HEK293 (cell line): Measurements from ENCODE around the gene LYPLA2.

Experiments
- CTCF ChIA-PET: fragments of 350-600 bp; formaldehyde crosslinking; extraction: SDS; loops from one replicate; lab custom pipeline; 2021; ENCODE audit warnings: antibody characterized with exemption; lab: Yijun Ruan, JAX
- POLR2A ChIA-PET: fragments of 300-600 bp; formaldehyde crosslinking; extraction: SDS; loops from one replicate; lab custom pipeline; 2020; ENCODE audit warnings: antibody characterized with exemption, inconsistent platforms; lab: Yijun Ruan, JAX
- H3K27ac ChIP-seq: fragments of 200-500 bp; sonication (Bioruptor generic); 2 replicates; pipeline ENCODE4 v1.5.1; 2014; ENCODE audit warnings: low read depth, low read length, control low read depth, inconsistent platforms; ENCODE audit errors: extremely low read depth
- H3K36me3 ChIP-seq, 2 experiments: fragments of 200-500 bp in 1 of 2; sonication (Bioruptor generic) in 1 of 2; 1 replicate in 1 of 2; 2 replicates in 1 of 2; pipeline ENCODE4 v1.5.1; 2014 to 2017; ENCODE audit warnings: inconsistent platforms in 2 of 2, low read length in 2 of 2; ENCODE audit not compliant: control insufficient read depth in 2 of 2, insufficient read depth in 1 of 2
- H3K4me1 ChIP-seq: fragments of 200-500 bp; sonication (Bioruptor generic); 2 replicates; pipeline ENCODE4 v1.5.1; 2014; ENCODE audit warnings: mild to moderate bottlenecking, low read length, inconsistent platforms; ENCODE audit not compliant: control insufficient read depth, insufficient read depth
- H3K4me3 ChIP-seq: 2 replicates; pipeline ENCODE4 v1.5.1; 2011; ENCODE audit warnings: low read depth, mild to moderate bottlenecking, control low read depth, low read length, moderate library complexity
- H3K9me3 ChIP-seq: fragments of 200-500 bp; sonication (Bioruptor generic); 2 replicates; pipeline ENCODE4 v1.5.1; 2014; ENCODE audit warnings: low read depth, low read length, inconsistent platforms; ENCODE audit not compliant: control insufficient read depth, insufficient read depth
- GLI2 ChIP-seq: fragments of 450-650 bp; formaldehyde crosslinking; IDR thresholded peaks from 2 replicates; pipeline ENCODE4; 2017; ENCODE audit warnings: missing biosample characterization, missing genetic modification characterization, low read depth, borderline replicate concordance
- GLIS2 ChIP-seq: fragments of 450-650 bp; formaldehyde crosslinking; IDR thresholded peaks from 2 replicates; pipeline ENCODE4 v1.5.1; 2016; ENCODE audit warnings: missing biosample characterization, missing genetic modification characterization
- HOXC10 ChIP-seq: sonication (generic); formaldehyde crosslinking; IDR thresholded peaks from 2 replicates; pipeline ENCODE4 v1.8.1; 2023; ENCODE audit warnings: mild to moderate bottlenecking, missing genetic modification reagents
- KLF8 ChIP-seq: fragments of 450-650 bp; formaldehyde crosslinking; IDR thresholded peaks from 2 replicates; pipeline ENCODE4 v1.5.1; 2016; ENCODE audit warnings: missing biosample characterization, missing genetic modification characterization
- MZF1 ChIP-seq: fragments of 450-650 bp; formaldehyde crosslinking; IDR thresholded peaks from 2 replicates; pipeline ENCODE4 v1.5.1; 2017; ENCODE audit warnings: missing biosample characterization, missing genetic modification characterization, borderline replicate concordance
- SCRT2 ChIP-seq: fragments of 450-650 bp; formaldehyde crosslinking; IDR thresholded peaks from 2 replicates; pipeline ENCODE4 v1.5.1; 2016; ENCODE audit warnings: missing biosample characterization, missing genetic modification characterization
- YY2 ChIP-seq: fragments of 450-650 bp; formaldehyde crosslinking; IDR thresholded peaks from 2 replicates; pipeline ENCODE4 v1.5.1; 2016; ENCODE audit warnings: missing biosample characterization, missing genetic modification characterization
- ZBTB21 ChIP-seq: fragments of 450-650 bp; formaldehyde crosslinking; IDR thresholded peaks from 2 replicates; pipeline ENCODE4 v1.5.1; 2017; ENCODE audit warnings: missing biosample characterization, missing genetic modification characterization
- ZFHX2 ChIP-seq: fragments of 450-650 bp; formaldehyde crosslinking; conservative IDR thresholded peaks from 2 replicates; pipeline ENCODE4 v1.5.1; 2016; ENCODE audit warnings: missing biosample characterization, missing genetic modification characterization
- ZFP37 ChIP-seq: fragments of 450-650 bp; formaldehyde crosslinking; IDR thresholded peaks from 2 replicates; pipeline ENCODE4 v1.5.1; 2016; ENCODE audit warnings: missing biosample characterization, missing genetic modification characterization
- ZNF157 ChIP-seq: fragments of 450-650 bp; formaldehyde crosslinking; IDR thresholded peaks from 2 replicates; pipeline ENCODE4 v1.5.1; 2016; ENCODE audit warnings: missing biosample characterization, missing genetic modification characterization
- ZNF202 ChIP-seq: fragments of 450-650 bp; formaldehyde crosslinking; IDR thresholded peaks from 2 replicates; pipeline ENCODE4 v1.5.1; 2016; ENCODE audit warnings: missing biosample characterization, missing genetic modification characterization, borderline replicate concordance
- ZNF211 ChIP-seq: fragments of 450-650 bp; formaldehyde crosslinking; IDR thresholded peaks from 2 replicates; pipeline ENCODE4 v1.5.1; 2016; ENCODE audit warnings: low read depth, missing biosample characterization, missing genetic modification characterization
- ZNF394 ChIP-seq: fragments of 450-650 bp; formaldehyde crosslinking; IDR thresholded peaks from 2 replicates; pipeline ENCODE4 v1.5.1; 2016; ENCODE audit warnings: missing biosample characterization, missing genetic modification characterization, mild to moderate bottlenecking, moderate library complexity, borderline replicate concordance
- ZNF423 ChIP-seq: fragments of 450-650 bp; formaldehyde crosslinking; IDR thresholded peaks from 2 replicates; pipeline ENCODE4 v1.5.1; 2016; ENCODE audit warnings: missing biosample characterization, missing genetic modification characterization
- ZNF521 ChIP-seq: fragments of 450-650 bp; formaldehyde crosslinking; IDR thresholded peaks from 2 replicates; pipeline ENCODE4 v1.5.1; 2017; ENCODE audit warnings: missing biosample characterization, mild to moderate bottlenecking, missing genetic modification characterization
- ZNF544 ChIP-seq: fragments of 450-650 bp; formaldehyde crosslinking; IDR thresholded peaks from 2 replicates; pipeline ENCODE4 v1.5.0; 2017; ENCODE audit warnings: missing biosample characterization, missing genetic modification characterization
- ZNF658 ChIP-seq: fragments of 450-650 bp; formaldehyde crosslinking; IDR thresholded peaks from 2 replicates; pipeline ENCODE4; 2016; ENCODE audit warnings: missing biosample characterization, missing genetic modification characterization
- ZNF777 ChIP-seq: fragments of 450-650 bp; formaldehyde crosslinking; IDR thresholded peaks from 2 replicates; pipeline ENCODE4 v1.5.1; 2017; ENCODE audit warnings: missing biosample characterization, missing genetic modification characterization, borderline replicate concordance
- ZSCAN16 ChIP-seq: fragments of 450-650 bp; formaldehyde crosslinking; IDR thresholded peaks from 2 replicates; pipeline ENCODE4 v1.5.1; 2016; ENCODE audit warnings: missing biosample characterization, missing genetic modification characterization
- ZSCAN23 ChIP-seq: fragments of 450-650 bp; formaldehyde crosslinking; IDR thresholded peaks from 2 replicates; pipeline ENCODE4 v1.5.1; 2016; ENCODE audit warnings: missing biosample characterization, missing genetic modification characterization
- TF ChIP-seq, protein P1 (sequence below): fragments of 450-650 bp; formaldehyde crosslinking; IDR thresholded peaks from 2 replicates; pipeline ENCODE4 v1.5.1; 2016; ENCODE audit warnings: missing biosample characterization, missing genetic modification characterization, borderline replicate concordance
- TF ChIP-seq, protein P2 (sequence below): fragments of 450-650 bp; formaldehyde crosslinking; IDR thresholded peaks from 2 replicates; pipeline ENCODE4 v1.5.1; 2017; ENCODE audit warnings: missing biosample characterization, missing genetic modification characterization
- TF ChIP-seq, protein P3 (sequence below): fragments of 450-650 bp; formaldehyde crosslinking; IDR thresholded peaks from 2 replicates; pipeline ENCODE4 v1.5.1; 2016; ENCODE audit warnings: missing biosample characterization, missing genetic modification characterization
- TF ChIP-seq, protein P4 (sequence below): fragments of 450-650 bp; formaldehyde crosslinking; IDR thresholded peaks from 2 replicates; pipeline ENCODE4 v1.5.1; 2016; ENCODE audit warnings: missing biosample characterization, missing genetic modification characterization
- TF ChIP-seq, protein P5 (sequence below): fragments of 450-650 bp; formaldehyde crosslinking; IDR thresholded peaks from 2 replicates; pipeline ENCODE4 v1.5.1; 2016; ENCODE audit warnings: missing biosample characterization, missing genetic modification characterization
- TF ChIP-seq, protein P6 (sequence below): fragments of 450-650 bp; formaldehyde crosslinking; optimal IDR thresholded peaks from 2 replicates; pipeline ENCODE3; 2016; ENCODE audit warnings: missing biosample characterization, mild to moderate bottlenecking, missing genetic modification characterization

LYPLA2 gene

DNA sequence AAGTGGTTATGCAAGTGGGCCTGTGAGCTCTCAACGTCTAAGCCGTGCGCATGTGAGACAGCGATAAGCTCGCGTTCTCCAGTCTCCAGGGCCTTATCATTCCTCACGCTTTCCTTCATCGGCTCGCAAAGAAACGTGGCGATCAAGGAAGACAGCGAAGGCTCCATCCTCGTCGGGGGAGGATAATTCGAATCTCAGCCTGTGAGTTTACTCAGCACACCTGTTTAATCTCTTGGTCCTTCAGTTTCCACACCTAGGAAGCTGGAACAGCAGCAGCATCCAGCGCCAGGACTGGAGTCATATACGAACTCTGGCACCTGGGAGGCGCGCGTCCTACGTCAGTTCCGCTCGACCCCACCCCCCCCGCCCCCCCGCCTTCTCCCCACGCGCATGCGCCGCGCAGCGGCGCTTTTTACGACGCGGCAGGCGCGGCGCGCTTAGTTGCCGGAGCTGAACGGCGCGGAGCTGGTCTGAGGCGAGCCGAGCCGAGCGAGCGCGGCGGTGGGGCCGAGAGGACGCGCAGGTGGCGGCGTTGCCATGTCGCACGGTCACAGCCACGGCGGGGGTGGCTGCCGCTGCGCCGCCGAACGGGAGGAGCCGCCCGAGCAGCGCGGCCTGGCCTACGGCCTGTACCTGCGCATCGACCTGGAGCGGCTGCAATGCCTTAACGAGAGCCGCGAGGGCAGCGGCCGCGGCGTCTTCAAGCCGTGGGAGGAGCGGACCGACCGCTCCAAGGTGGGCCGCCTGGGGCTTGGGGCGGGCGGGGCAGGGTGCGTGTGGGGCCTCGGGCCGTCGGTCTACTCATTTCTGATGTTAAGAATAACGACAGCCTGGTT lies 12.7 kb upstream of the LYPLA2 start, which contains the start of gene PITHD1:
PITHD1 (plus strand) TSS at position 440 of the 836 bp plus-strand sequence; CDS start at position 538, 98 bp downstream.
- Histone ChIP-seq H3K27ac (peak within 1 kb of the TSS; percentile 80), H3K4me3 (peak within 1 kb of the TSS; percentile 95), H3K36me3 (peaks cover 21 to 32% of the 10 kb centered on the region in 2 experiments), H3K9me3 (no peaks in the 10 kb centered on the region), H3K4me1 (peaks cover 7% of the 10 kb centered on the region; the same call in 1 of the 2 replicates)
- CTCF ChIA-PET: interaction anchor here (0.6 to 0.9 kb wide), 3 partner anchors 33 to 138 kb away, joined by 3 read pairs; no protein-coding TSS in a partner anchor
- POLR2A ChIA-PET: interaction anchor here (0.6 to 5.7 kb wide), 18 partner anchors 10 to 637 kb away, joined by 3 to 101 read pairs (median 5); partner anchors contain the start of genes ELOA, FUCA1, GALE and HMGCL
- TF ChIP-seq ZSCAN23 (tag by site-specific recombination) (no peak), ZNF423 (no peak), GLI2 (tag by site-specific recombination) (no peak), GLIS2 (tag by site-specific recombination) (peak; percentile 16; the same call in 1 of the 2 replicates), YY2 (tag by site-specific recombination) (no peak), SCRT2 (tag by site-specific recombination) (0 out of 2 replicates have a peak, but pooled peaks have one; percentile 11), ZFHX2 (peak; percentile 61), ZNF202 (tag by site-specific recombination) (no peak), ZNF777 (tag by site-specific recombination) (no peak), ZNF394 (tag by site-specific recombination) (no peak), ZNF544 (tag by site-specific recombination) (no peak), ZFP37 (no peak), MZF1 (tag by site-specific recombination) (no peak), ZBTB21 (tag by site-specific recombination) (no peak), KLF8 (peak; percentile 54; the same call in 1 of the 2 replicates), ZNF211 (no peak), HOXC10 (CRISPR knock-in tag) (0 out of 2 replicates have a peak, but pooled peaks have one; percentile 75), ZSCAN16 (tag by site-specific recombination) (no peak), ZNF157 (tag by site-specific recombination) (no peak), ZNF521 (tag by site-specific recombination) (no peak), ZNF658 (tag by site-specific recombination) (no peak)
- TF ChIP-seq, protein P1, sequence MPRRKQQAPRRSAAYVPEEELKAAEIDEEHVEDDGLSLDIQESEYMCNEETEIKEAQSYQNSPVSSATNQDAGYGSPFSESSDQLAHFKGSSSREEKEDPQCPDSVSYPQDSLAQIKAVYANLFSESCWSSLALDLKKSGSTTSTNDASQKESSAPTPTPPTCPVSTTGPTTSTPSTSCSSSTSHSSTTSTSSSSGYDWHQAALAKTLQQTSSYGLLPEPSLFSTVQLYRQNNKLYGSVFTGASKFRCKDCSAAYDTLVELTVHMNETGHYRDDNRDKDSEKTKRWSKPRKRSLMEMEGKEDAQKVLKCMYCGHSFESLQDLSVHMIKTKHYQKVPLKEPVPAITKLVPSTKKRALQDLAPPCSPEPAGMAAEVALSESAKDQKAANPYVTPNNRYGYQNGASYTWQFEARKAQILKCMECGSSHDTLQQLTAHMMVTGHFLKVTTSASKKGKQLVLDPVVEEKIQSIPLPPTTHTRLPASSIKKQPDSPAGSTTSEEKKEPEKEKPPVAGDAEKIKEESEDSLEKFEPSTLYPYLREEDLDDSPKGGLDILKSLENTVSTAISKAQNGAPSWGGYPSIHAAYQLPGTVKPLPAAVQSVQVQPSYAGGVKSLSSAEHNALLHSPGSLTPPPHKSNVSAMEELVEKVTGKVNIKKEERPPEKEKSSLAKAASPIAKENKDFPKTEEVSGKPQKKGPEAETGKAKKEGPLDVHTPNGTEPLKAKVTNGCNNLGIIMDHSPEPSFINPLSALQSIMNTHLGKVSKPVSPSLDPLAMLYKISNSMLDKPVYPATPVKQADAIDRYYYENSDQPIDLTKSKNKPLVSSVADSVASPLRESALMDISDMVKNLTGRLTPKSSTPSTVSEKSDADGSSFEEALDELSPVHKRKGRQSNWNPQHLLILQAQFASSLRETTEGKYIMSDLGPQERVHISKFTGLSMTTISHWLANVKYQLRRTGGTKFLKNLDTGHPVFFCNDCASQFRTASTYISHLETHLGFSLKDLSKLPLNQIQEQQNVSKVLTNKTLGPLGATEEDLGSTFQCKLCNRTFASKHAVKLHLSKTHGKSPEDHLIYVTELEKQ: no peak
- TF ChIP-seq, protein P2, sequence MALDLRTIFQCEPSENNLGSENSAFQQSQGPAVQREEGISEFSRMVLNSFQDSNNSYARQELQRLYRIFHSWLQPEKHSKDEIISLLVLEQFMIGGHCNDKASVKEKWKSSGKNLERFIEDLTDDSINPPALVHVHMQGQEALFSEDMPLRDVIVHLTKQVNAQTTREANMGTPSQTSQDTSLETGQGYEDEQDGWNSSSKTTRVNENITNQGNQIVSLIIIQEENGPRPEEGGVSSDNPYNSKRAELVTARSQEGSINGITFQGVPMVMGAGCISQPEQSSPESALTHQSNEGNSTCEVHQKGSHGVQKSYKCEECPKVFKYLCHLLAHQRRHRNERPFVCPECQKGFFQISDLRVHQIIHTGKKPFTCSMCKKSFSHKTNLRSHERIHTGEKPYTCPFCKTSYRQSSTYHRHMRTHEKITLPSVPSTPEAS (tag by site-specific recombination): no peak
- TF ChIP-seq, protein P3, sequence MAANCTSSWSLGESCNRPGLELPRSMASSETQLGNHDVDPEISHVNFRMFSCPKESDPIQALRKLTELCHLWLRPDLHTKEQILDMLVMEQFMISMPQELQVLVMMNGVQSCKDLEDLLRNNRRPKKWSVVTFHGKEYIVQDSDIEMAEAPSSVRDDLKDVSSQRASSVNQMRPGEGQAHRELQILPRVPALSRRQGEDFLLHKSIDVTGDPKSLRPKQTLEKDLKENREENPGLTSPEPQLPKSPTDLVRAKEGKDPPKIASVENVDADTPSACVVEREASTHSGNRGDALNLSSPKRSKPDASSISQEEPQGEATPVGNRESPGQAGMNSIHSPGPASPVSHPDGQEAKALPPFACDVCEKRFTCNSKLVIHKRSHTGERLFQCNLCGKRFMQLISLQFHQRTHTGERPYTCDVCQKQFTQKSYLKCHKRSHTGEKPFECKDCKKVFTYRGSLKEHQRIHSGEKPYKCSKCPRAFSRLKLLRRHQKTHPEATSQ: no peak
- TF ChIP-seq, protein P4, sequence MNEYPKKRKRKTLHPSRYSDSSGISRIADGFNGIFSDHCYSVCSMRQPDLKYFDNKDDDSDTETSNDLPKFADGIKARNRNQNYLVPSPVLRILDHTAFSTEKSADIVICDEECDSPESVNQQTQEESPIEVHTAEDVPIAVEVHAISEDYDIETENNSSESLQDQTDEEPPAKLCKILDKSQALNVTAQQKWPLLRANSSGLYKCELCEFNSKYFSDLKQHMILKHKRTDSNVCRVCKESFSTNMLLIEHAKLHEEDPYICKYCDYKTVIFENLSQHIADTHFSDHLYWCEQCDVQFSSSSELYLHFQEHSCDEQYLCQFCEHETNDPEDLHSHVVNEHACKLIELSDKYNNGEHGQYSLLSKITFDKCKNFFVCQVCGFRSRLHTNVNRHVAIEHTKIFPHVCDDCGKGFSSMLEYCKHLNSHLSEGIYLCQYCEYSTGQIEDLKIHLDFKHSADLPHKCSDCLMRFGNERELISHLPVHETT (tag by site-specific recombination): no peak
- TF ChIP-seq, protein P5, sequence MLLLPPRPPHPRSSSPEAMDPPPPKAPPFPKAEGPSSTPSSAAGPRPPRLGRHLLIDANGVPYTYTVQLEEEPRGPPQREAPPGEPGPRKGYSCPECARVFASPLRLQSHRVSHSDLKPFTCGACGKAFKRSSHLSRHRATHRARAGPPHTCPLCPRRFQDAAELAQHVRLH: 0 out of 2 replicates have a peak, but pooled peaks have one; percentile 43
- TF ChIP-seq, protein P6, sequence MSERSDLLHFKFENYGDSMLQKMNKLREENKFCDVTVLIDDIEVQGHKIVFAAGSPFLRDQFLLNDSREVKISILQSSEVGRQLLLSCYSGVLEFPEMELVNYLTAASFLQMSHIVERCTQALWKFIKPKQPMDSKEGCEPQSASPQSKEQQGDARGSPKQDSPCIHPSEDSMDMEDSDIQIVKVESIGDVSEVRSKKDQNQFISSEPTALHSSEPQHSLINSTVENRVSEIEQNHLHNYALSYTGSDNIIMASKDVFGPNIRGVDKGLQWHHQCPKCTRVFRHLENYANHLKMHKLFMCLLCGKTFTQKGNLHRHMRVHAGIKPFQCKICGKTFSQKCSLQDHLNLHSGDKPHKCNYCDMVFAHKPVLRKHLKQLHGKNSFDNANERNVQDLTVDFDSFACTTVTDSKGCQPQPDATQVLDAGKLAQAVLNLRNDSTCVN (tag by site-specific recombination): peak; percentile 85
